ENCODE measurements around the gene ITIH5.

- TF ChIP-seq NFRKB (IDR thresholded peaks at IDR 0.05) (no peak), FOXK2 (IDR thresholded peaks at IDR 0.05) (no peak), SUZ12 (IDR thresholded peaks at IDR 0.05) (no peak), CTBP1 (IDR thresholded peaks at IDR 0.05; ENCODE audit: borderline replicate concordance) (no peak), ELF4 (IDR thresholded peaks at IDR 0.05) (no peak), HDGF (IDR thresholded peaks at IDR 0.05; ENCODE audit: borderline replicate concordance) (no peak), TARDBP (IDR thresholded peaks at IDR 0.05) (no peak), ZNF384 (IDR thresholded peaks at IDR 0.05) (no peak), BHLHE40 (IDR thresholded peaks at IDR 0.05; ENCODE audit: borderline replicate concordance) (no peak), FOXA1 (IDR thresholded peaks at IDR 0.05) (no peak), SP1 (IDR thresholded peaks at IDR 0.05) (no peak), L3MBTL2 (conservative IDR thresholded peaks at IDR 0.05) (no peak)
Observed at GRCh38 chr10:7601023-7601656, 65.6 kb downstream of the ITIH5 start.

Measured in HEK293T (cell line).